GM23338 (cell line): ENCODE measurements around the gene TPP1. TPM values are rescaled to one million over a fixed set of nuclear protein-coding genes. Genes with fewer than 3 reads are reported as not detected.

Source experiments
- ATAC-seq: fragments of 200-7000 bp; cut with Tn5 transposase; 3 replicates; pipeline ENCODE4 v1.9.1; 2020
- DNase-seq: peaks from one replicate; pipeline ENCODE4 v3.0.0-alpha.2; 2015; ENCODE audit warnings: low spot score
- H2AFZ ChIP-seq: fragments of 200-600 bp; sonication (generic); 2 replicates; pipeline ENCODE4 v1.8.0; 2016; ENCODE audit warnings: antibody characterized with exemption, mild to moderate bottlenecking, moderate library complexity
- H3F3A ChIP-seq: fragments of 200-600 bp; sonication (generic); replicated peaks from 2 replicates; pipeline ENCODE4 v1.8.0; 2017; ENCODE audit warnings: antibody characterized with exemption, mixed run types, low read depth
- H3K27ac ChIP-seq: fragments of 200-600 bp; sonication (generic); 2 replicates; pipeline ENCODE4 v1.6.1; 2016; ENCODE audit warnings: low read depth
- H3K27me3 ChIP-seq: fragments of 200-600 bp; sonication (generic); 2 replicates; pipeline ENCODE4 v1.8.0; 2016; ENCODE audit warnings: mild to moderate bottlenecking, mixed run types, moderate library complexity; ENCODE audit not compliant: insufficient read depth
- H3K36me3 ChIP-seq: fragments of 200-600 bp; sonication (generic); 2 replicates; pipeline ENCODE4 v1.8.0; 2016; ENCODE audit warnings: mild to moderate bottlenecking; ENCODE audit not compliant: insufficient read depth
- H3K4me1 ChIP-seq: fragments of 200-600 bp; sonication (generic); 2 replicates; pipeline ENCODE4 v1.8.0; 2016; ENCODE audit warnings: mild to moderate bottlenecking, moderate library complexity; ENCODE audit not compliant: insufficient read depth
- H3K4me2 ChIP-seq: fragments of 200-600 bp; sonication (generic); 2 replicates; pipeline ENCODE4 v1.7.1; 2017; ENCODE audit warnings: mixed run types
- H3K4me3 ChIP-seq: fragments of 200-600 bp; sonication (generic); 2 replicates; pipeline ENCODE4 v1.6.1; 2016; ENCODE audit warnings: mixed run types
- H3K79me2 ChIP-seq: fragments of 200-600 bp; sonication (generic); replicated peaks from 2 replicates; pipeline ENCODE4 v1.8.0; 2017; ENCODE audit warnings: mild to moderate bottlenecking; ENCODE audit not compliant: insufficient read depth
- H3K9me2 ChIP-seq: fragments of 200-600 bp; sonication (generic); 2 replicates; pipeline ENCODE4 v1.8.0; 2017; ENCODE audit not compliant: insufficient read depth
- H4K20me1 ChIP-seq: fragments of 200-600 bp; sonication (generic); replicated peaks from 2 replicates; pipeline ENCODE4 v1.8.0; 2017; ENCODE audit warnings: mild to moderate bottlenecking; ENCODE audit not compliant: insufficient read depth
- H3K27ac Mint-ChIP-seq: 2 replicates; pipeline ENCODE4 v1.8.0; 2020; ENCODE audit warnings: inconsistent platforms, mild to moderate bottlenecking, moderate library complexity, mixed read lengths
- H3K27me3 Mint-ChIP-seq: 3 replicates; pipeline ENCODE4 v1.8.0; 2022; ENCODE audit warnings: low read depth, mild to moderate bottlenecking, moderate library complexity, mixed read lengths, inconsistent platforms; ENCODE audit not compliant: insufficient read depth, poor library complexity
- H3K36me3 Mint-ChIP-seq: 3 replicates; pipeline ENCODE4 v1.8.0; 2021; ENCODE audit warnings: low read depth, mild to moderate bottlenecking, inconsistent platforms, moderate library complexity, mixed read lengths
- H3K4me1 Mint-ChIP-seq: 3 replicates; pipeline ENCODE4 v1.8.0; 2020; ENCODE audit warnings: mild to moderate bottlenecking, inconsistent platforms, mixed read lengths
- H3K4me3 Mint-ChIP-seq: 3 replicates; pipeline ENCODE4 v1.8.0; 2021; ENCODE audit warnings: moderate library complexity, mild to moderate bottlenecking, inconsistent platforms, mixed read lengths
- H3K9me3 Mint-ChIP-seq: 3 replicates; pipeline ENCODE4 v1.8.0; 2020; ENCODE audit warnings: moderate library complexity, mild to moderate bottlenecking, inconsistent platforms, mixed read lengths
- CREB1 ChIP-seq: fragments of 250-450 bp; sonication (Bioruptor Pico); IDR thresholded peaks from 2 replicates; pipeline ENCODE4 v1.5.0; 2020; ENCODE audit warnings: low read depth, mild to moderate bottlenecking, moderate library complexity
- EZH2 ChIP-seq: fragments of 200-600 bp; sonication (generic); IDR thresholded peaks from one replicate; pipeline ENCODE4 v1.8.0; 2017; ENCODE audit warnings: antibody characterized with exemption, mild to moderate bottlenecking, low read depth; ENCODE audit not compliant: unreplicated experiment
- EZH2phosphoT487 ChIP-seq: fragments of 200-600 bp; sonication (generic); IDR thresholded peaks from one replicate; pipeline ENCODE4 v1.8.1; 2018; ENCODE audit warnings: antibody characterized with exemption; ENCODE audit not compliant: unreplicated experiment
- JUNB ChIP-seq: IDR thresholded peaks from one replicate; pipeline ENCODE4 v1.6.1; 2016; ENCODE audit warnings: antibody characterized with exemption; ENCODE audit not compliant: unreplicated experiment
- NANOG ChIP-seq: IDR thresholded peaks from 2 replicates; pipeline ENCODE4 v1.6.1; 2016; ENCODE audit warnings: antibody characterized with exemption, borderline replicate concordance
- POLR2AphosphoS5 ChIP-seq: IDR thresholded peaks from 2 replicates; pipeline ENCODE4 v1.6.1; 2016; ENCODE audit warnings: antibody characterized with exemption, low read depth
- STAT1 ChIP-seq: IDR thresholded peaks from one replicate; pipeline ENCODE4 v1.6.1; 2016; ENCODE audit warnings: antibody characterized with exemption; ENCODE audit not compliant: unreplicated experiment
- ZNF114 ChIP-seq: fragments of 250-450 bp; sonication (Bioruptor Pico); IDR thresholded peaks from 2 replicates; pipeline ENCODE4 v1.5.0; 2020; ENCODE audit warnings: mild to moderate bottlenecking, moderate library complexity
- ZNF331 ChIP-seq: fragments of 250-450 bp; sonication (Bioruptor Pico); IDR thresholded peaks from 2 replicates; pipeline ENCODE4 v1.5.0; 2020; ENCODE audit warnings: low read depth, mild to moderate bottlenecking, moderate library complexity
- polyA plus RNA-seq: library from polyadenylated mRNA; unstranded; fragments of >200 nt; fragmentation: Nextera tagmentation; extraction: Ambion mirVana; gene quantifications from 2 replicates; pipeline ENCODE4 v1.2.1, GENCODE V29; 2016
- total RNA-seq: library from RNA; depleted of rRNA; stranded (reverse); fragments of >200 nt; shearing (Covaris generic); gene quantifications from 2 replicates; pipeline ENCODE4 v1.2.3, GENCODE V29; 2014
- TF ChIP-seq, protein P1 (sequence below): IDR thresholded peaks from 2 replicates; pipeline ENCODE4 v1.6.1; 2016; ENCODE audit warnings: antibody characterized with exemption
- TF ChIP-seq, protein P2 (sequence below): fragments of 250-450 bp; sonication (Bioruptor Pico); IDR thresholded peaks from 2 replicates; pipeline ENCODE4 v1.5.0; 2020; ENCODE audit warnings: mild to moderate bottlenecking, moderate library complexity
- TF ChIP-seq, protein P3 (sequence below): IDR thresholded peaks from one replicate; pipeline ENCODE4 v1.6.1; 2018; ENCODE audit warnings: antibody characterized with exemption; ENCODE audit not compliant: unreplicated experiment
- TF ChIP-seq, protein P4 (sequence below), 2 experiments: fragments of 200-600 bp in 1 of 2; sonication (generic) in 1 of 2; conservative IDR thresholded peaks; 2 replicates each; pipeline versions ENCODE4 v1.5.1 to v1.6.1; 2016 to 2017; ENCODE audit warnings: antibody characterized with exemption in 2 of 2, low read depth in 2 of 2, mild to moderate bottlenecking in 2 of 2, moderate library complexity in 1 of 2

The TPP1 gene
- total and polyA plus RNA-seq, 2 experiments from 2014 or later: 21.7 to 49.7 TPM

DNA sequence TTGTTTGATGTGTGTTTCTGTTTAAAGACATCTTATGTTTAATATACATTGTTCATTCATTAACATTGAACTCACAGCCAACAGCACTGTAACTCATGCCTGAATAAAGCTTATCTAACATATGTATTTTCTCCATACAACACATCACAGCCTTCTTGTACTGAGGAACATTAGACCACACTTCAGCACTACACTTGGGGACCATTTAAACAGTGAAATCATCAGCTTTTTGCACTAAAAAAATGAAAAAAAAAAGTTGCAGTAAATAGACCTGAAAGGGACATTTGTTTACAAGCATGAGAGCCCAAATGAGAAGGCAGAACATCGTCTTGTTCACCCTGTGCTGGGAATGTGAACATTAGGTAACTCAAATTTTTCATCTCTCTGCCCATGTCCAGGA lies 15.3 kb upstream of the TPP1 start:
- H3K27me3 ChIP-seq: peaks cover 25% of the 10 kb centered on the region
- no peak overlapping the region for H3K27ac ChIP-seq
- no peak overlapping the region for H3K4me3 ChIP-seq
- no peak overlapping the region for H2AFZ ChIP-seq
- no peak for DNase-seq
- H3K36me3 Mint-ChIP-seq: peaks cover 3% of the 10 kb centered on the region; the same call in 1 of the 3 replicates
- H3K4me1 ChIP-seq: no peaks in the 10 kb centered on the region; the same call in 1 of the 2 replicates
- no peak for ATAC-seq
- H3F3A ChIP-seq: no peaks in the 10 kb centered on the region
- H3K4me1 Mint-ChIP-seq: peaks cover 6% of the 10 kb centered on the region
- H3K4me2 ChIP-seq: no peak overlapping the region
- no peaks in the 10 kb centered on the region for H3K9me2 ChIP-seq
- H3K27me3 Mint-ChIP-seq: peaks cover 23% of the 10 kb centered on the region
- no peak overlapping the region for H3K4me3 Mint-ChIP-seq
- H3K9me3 Mint-ChIP-seq: no peaks in the 10 kb centered on the region; the same call in 2 of the 3 replicates
- no peaks in the 10 kb centered on the region for H3K36me3 ChIP-seq
- H3K27ac Mint-ChIP-seq: no peak overlapping the region
- no peaks in the 10 kb centered on the region for H4K20me1 ChIP-seq
- TF ChIP-seq NANOG: no peak
- no peak for TF ChIP-seq STAT1
- TF ChIP-seq, protein P1, sequence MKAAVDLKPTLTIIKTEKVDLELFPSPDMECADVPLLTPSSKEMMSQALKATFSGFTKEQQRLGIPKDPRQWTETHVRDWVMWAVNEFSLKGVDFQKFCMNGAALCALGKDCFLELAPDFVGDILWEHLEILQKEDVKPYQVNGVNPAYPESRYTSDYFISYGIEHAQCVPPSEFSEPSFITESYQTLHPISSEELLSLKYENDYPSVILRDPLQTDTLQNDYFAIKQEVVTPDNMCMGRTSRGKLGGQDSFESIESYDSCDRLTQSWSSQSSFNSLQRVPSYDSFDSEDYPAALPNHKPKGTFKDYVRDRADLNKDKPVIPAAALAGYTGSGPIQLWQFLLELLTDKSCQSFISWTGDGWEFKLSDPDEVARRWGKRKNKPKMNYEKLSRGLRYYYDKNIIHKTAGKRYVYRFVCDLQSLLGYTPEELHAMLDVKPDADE: no peak
- TF ChIP-seq CREB1 (CRISPR knock-in tag): no peak
- no peak for TF ChIP-seq EZH2
- no peak for TF ChIP-seq POLR2AphosphoS5
- TF ChIP-seq, protein P2, sequence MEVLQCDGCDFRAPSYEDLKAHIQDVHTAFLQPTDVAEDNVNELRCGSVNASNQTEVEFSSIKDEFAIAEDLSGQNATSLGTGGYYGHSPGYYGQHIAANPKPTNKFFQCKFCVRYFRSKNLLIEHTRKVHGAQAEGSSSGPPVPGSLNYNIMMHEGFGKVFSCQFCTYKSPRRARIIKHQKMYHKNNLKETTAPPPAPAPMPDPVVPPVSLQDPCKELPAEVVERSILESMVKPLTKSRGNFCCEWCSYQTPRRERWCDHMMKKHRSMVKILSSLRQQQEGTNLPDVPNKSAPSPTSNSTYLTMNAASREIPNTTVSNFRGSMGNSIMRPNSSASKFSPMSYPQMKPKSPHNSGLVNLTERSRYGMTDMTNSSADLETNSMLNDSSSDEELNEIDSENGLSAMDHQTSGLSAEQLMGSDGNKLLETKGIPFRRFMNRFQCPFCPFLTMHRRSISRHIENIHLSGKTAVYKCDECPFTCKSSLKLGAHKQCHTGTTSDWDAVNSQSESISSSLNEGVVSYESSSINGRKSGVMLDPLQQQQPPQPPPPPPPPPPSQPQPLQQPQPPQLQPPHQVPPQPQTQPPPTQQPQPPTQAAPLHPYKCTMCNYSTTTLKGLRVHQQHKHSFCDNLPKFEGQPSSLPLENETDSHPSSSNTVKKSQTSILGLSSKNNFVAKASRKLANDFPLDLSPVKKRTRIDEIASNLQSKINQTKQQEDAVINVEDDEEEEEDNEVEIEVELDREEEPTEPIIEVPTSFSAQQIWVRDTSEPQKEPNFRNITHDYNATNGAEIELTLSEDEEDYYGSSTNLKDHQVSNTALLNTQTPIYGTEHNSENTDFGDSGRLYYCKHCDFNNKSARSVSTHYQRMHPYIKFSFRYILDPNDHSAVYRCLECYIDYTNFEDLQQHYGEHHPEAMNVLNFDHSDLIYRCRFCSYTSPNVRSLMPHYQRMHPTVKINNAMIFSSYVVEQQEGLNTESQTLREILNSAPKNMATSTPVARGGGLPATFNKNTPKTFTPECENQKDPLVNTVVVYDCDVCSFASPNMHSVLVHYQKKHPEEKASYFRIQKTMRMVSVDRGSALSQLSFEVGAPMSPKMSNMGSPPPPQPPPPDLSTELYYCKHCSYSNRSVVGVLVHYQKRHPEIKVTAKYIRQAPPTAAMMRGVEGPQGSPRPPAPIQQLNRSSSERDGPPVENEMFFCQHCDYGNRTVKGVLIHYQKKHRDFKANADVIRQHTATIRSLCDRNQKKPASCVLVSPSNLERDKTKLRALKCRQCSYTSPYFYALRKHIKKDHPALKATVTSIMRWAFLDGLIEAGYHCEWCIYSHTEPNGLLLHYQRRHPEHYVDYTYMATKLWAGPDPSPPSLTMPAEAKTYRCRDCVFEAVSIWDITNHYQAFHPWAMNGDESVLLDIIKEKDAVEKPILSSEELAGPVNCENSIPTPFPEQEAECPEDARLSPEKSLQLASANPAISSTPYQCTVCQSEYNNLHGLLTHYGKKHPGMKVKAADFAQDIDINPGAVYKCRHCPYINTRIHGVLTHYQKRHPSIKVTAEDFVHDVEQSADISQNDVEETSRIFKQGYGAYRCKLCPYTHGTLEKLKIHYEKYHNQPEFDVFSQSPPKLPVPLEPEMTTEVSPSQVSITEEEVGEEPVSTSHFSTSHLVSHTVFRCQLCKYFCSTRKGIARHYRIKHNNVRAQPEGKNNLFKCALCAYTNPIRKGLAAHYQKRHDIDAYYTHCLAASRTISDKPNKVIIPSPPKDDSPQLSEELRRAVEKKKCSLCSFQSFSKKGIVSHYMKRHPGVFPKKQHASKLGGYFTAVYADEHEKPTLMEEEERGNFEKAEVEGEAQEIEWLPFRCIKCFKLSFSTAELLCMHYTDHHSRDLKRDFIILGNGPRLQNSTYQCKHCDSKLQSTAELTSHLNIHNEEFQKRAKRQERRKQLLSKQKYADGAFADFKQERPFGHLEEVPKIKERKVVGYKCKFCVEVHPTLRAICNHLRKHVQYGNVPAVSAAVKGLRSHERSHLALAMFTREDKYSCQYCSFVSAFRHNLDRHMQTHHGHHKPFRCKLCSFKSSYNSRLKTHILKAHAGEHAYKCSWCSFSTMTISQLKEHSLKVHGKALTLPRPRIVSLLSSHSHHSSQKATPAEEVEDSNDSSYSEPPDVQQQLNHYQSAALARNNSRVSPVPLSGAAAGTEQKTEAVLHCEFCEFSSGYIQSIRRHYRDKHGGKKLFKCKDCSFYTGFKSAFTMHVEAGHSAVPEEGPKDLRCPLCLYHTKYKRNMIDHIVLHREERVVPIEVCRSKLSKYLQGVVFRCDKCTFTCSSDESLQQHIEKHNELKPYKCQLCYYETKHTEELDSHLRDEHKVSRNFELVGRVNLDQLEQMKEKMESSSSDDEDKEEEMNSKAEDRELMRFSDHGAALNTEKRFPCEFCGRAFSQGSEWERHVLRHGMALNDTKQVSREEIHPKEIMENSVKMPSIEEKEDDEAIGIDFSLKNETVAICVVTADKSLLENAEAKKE: no peak
- no peak for TF ChIP-seq JUNB
- TF ChIP-seq ZNF114 (CRISPR knock-in tag): no peak
- no peak for TF ChIP-seq ZNF331
- TF ChIP-seq EZH2phosphoT487: no peak
- TF ChIP-seq, protein P3, sequence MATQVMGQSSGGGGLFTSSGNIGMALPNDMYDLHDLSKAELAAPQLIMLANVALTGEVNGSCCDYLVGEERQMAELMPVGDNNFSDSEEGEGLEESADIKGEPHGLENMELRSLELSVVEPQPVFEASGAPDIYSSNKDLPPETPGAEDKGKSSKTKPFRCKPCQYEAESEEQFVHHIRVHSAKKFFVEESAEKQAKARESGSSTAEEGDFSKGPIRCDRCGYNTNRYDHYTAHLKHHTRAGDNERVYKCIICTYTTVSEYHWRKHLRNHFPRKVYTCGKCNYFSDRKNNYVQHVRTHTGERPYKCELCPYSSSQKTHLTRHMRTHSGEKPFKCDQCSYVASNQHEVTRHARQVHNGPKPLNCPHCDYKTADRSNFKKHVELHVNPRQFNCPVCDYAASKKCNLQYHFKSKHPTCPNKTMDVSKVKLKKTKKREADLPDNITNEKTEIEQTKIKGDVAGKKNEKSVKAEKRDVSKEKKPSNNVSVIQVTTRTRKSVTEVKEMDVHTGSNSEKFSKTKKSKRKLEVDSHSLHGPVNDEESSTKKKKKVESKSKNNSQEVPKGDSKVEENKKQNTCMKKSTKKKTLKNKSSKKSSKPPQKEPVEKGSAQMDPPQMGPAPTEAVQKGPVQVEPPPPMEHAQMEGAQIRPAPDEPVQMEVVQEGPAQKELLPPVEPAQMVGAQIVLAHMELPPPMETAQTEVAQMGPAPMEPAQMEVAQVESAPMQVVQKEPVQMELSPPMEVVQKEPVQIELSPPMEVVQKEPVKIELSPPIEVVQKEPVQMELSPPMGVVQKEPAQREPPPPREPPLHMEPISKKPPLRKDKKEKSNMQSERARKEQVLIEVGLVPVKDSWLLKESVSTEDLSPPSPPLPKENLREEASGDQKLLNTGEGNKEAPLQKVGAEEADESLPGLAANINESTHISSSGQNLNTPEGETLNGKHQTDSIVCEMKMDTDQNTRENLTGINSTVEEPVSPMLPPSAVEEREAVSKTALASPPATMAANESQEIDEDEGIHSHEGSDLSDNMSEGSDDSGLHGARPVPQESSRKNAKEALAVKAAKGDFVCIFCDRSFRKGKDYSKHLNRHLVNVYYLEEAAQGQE: no peak
- TF ChIP-seq, protein P4, sequence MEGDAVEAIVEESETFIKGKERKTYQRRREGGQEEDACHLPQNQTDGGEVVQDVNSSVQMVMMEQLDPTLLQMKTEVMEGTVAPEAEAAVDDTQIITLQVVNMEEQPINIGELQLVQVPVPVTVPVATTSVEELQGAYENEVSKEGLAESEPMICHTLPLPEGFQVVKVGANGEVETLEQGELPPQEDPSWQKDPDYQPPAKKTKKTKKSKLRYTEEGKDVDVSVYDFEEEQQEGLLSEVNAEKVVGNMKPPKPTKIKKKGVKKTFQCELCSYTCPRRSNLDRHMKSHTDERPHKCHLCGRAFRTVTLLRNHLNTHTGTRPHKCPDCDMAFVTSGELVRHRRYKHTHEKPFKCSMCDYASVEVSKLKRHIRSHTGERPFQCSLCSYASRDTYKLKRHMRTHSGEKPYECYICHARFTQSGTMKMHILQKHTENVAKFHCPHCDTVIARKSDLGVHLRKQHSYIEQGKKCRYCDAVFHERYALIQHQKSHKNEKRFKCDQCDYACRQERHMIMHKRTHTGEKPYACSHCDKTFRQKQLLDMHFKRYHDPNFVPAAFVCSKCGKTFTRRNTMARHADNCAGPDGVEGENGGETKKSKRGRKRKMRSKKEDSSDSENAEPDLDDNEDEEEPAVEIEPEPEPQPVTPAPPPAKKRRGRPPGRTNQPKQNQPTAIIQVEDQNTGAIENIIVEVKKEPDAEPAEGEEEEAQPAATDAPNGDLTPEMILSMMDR (conservative IDR thresholded peaks at IDR 0.05; ENCODE audit: low read depth in 2 of 2): no peak
- no peaks in the 10 kb centered on the region for H3K79me2 ChIP-seq
